HL-60 (cell line): Measurements from ENCODE around the gene MOV10L1.

Experiments
- DNase-seq, 2 experiments: peaks; one replicate each; pipeline ENCODE4 v3.0.0-alpha.2; 2010 to 2020; ENCODE audit warnings: low read depth in 1 of 2, low spot score in 1 of 2
- H3K27ac ChIP-seq: fragments of 250-450 bp; sonication (Bioruptor Pico); replicated peaks from 2 replicates; pipeline ENCODE4 v1.5.1; 2020; ENCODE audit warnings: mild to moderate bottlenecking, moderate library complexity
- H3K27me3 ChIP-seq: fragments of 250-450 bp; sonication (Bioruptor Pico); 2 replicates; pipeline ENCODE4 v1.5.1; 2021; ENCODE audit warnings: mild to moderate bottlenecking, moderate library complexity; ENCODE audit not compliant: insufficient read depth, poor library complexity, severe bottlenecking
- H3K4me3 ChIP-seq: replicated peaks from 2 replicates; pipeline ENCODE4 v1.5.1; 2011; ENCODE audit warnings: mild to moderate bottlenecking, control low read depth, low read length; ENCODE audit not compliant: insufficient read depth
- CTCF ChIP-seq: IDR thresholded peaks from one replicate; pipeline ENCODE4 v1.5.1; 2011; ENCODE audit warnings: low read length, control low read depth, inconsistent platforms; ENCODE audit not compliant: insufficient read depth
- GABPA ChIP-seq: IDR thresholded peaks from 2 replicates; pipeline ENCODE4 v1.6.1; 2012; ENCODE audit warnings: low read depth
- POLR2AphosphoS5 ChIP-seq: IDR thresholded peaks from 2 replicates; pipeline ENCODE4 v1.6.1; 2012; ENCODE audit warnings: low read depth
- REST ChIP-seq: IDR thresholded peaks from 2 replicates; pipeline ENCODE4 v1.6.1; 2012; ENCODE audit warnings: low read depth; ENCODE audit not compliant: insufficient replicate concordance
- SPI1 ChIP-seq: IDR thresholded peaks from 2 replicates; pipeline ENCODE4 v1.6.1; 2012; ENCODE audit warnings: low read depth, mild to moderate bottlenecking, borderline replicate concordance

MOV10L1 gene

GRCh38 chr22:50151571-50152537 lies 62.0 kb downstream of the MOV10L1 start:
- Histone ChIP-seq H3K27ac (no peak overlapping the region), H3K4me3 (no peak overlapping the region), H3K27me3 (no peaks in the 10 kb centered on the region)
- no peak for DNase-seq
- TF ChIP-seq REST (no peak), CTCF (no peak), POLR2AphosphoS5 (no peak), SPI1 (no peak), GABPA (no peak)

- H3K27me3 ChIP-seq: no peaks in the 10 kb centered on the region
- TF ChIP-seq CTCF: no peak
- no peak for TF ChIP-seq GABPA
- no peak for TF ChIP-seq REST
- no peak for TF ChIP-seq SPI1
- TF ChIP-seq POLR2AphosphoS5: no peak
- no peak overlapping the region for H3K4me3 ChIP-seq
- no peak overlapping the region for H3K27ac ChIP-seq
- no peak for DNase-seq
These were observed 63.4 kb downstream of the MOV10L1 start for GRCh38 chr22:50153056-50153755.

GRCh38 chr22:50153756-50154140 lies 63.9 kb downstream of the MOV10L1 start:
- H3K27me3 ChIP-seq: no peaks in the 10 kb centered on the region
- no peak overlapping the region for H3K4me3 ChIP-seq
- TF ChIP-seq SPI1: no peak
- TF ChIP-seq POLR2AphosphoS5: no peak
- no peak for TF ChIP-seq GABPA
- no peak for TF ChIP-seq REST
- no peak for TF ChIP-seq CTCF
- H3K27ac ChIP-seq: no peak overlapping the region
- no peak for DNase-seq
